GM18858 (cell line): ENCODE data around the gene RMRP.

Experiments
- ATAC-seq: cut with Tn5 transposase; IDR thresholded peaks from one replicate; pipeline ENCODE4 v1.9.1; 2021; ENCODE audit not compliant: unreplicated experiment

RMRP gene

GRCh38 chr9:35687306-35687705 is 29.5 kb upstream of the RMRP start:
- ATAC-seq = no peak

- ATAC-seq = no peak
These were observed 28.7 kb upstream of the RMRP start for GRCh38 chr9:35686222-35687203.

GRCh38 chr9:35685506-35685905 is 27.7 kb upstream of the RMRP start:
- ATAC-seq = no peak

- no peak for ATAC-seq
These were observed 27.1 kb upstream of the RMRP start for GRCh38 chr9:35684921-35685320.

- ATAC-seq = no peak
These were observed 25.5 kb upstream of the RMRP start for GRCh38 chr9:35683323-35683722.

- no peak for ATAC-seq
These were observed 24.9 kb upstream of the RMRP start for GRCh38 chr9:35682520-35683315.

GRCh38 chr9:35682051-35682450 is 24.2 kb upstream of the RMRP start:
- ATAC-seq = no peak

GRCh38 chr9:35681341-35682002 is 23.7 kb upstream of the RMRP start:
- ATAC-seq = no peak

GRCh38 chr9:35680331-35681105 is 22.7 kb upstream of the RMRP start:
- ATAC-seq = no peak

- ATAC-seq = no peak
These were observed 22.0 kb upstream of the RMRP start for GRCh38 chr9:35679766-35680330.

GRCh38 chr9:35679091-35679490 is 21.3 kb upstream of the RMRP start:
- no peak for ATAC-seq

GRCh38 chr9:35675732-35676392 is 18.0 kb upstream of the RMRP start:
- no peak for ATAC-seq

- ATAC-seq = no peak
These were observed 17.4 kb upstream of the RMRP start for GRCh38 chr9:35675204-35675603.

GRCh38 chr9:35674025-35674361 is 16.2 kb upstream of the RMRP start:
- no peak for ATAC-seq

- no peak for ATAC-seq
These were observed 15.6 kb upstream of the RMRP start, which contains the start of gene CA9 for GRCh38 chr9:35673132-35674024. Gene CA9 (plus strand): TSS chr9:35673928. CDS start chr9:35673960, 32 bp downstream.

GRCh38 chr9:35669331-35670145 is 11.7 kb upstream of the RMRP start:
- ATAC-seq = no peak

GRCh38 chr9:35667939-35668338 is 10.1 kb upstream of the RMRP start:
- no peak for ATAC-seq

GRCh38 chr9:35666549-35666948 is 8.7 kb upstream of the RMRP start:
- ATAC-seq = no peak
